Natural killer cell treated with Interleukin-12 subunit alpha and Interleukin-12 subunit beta and Interleukin-15 and Interleukin-18, amount 100 ng/mL, for 72 hours (primary cell): ENCODE measurements around the gene RTKN2. TPM values are rescaled to one million over a fixed set of nuclear protein-coding genes. Genes with fewer than 3 reads are reported as not detected.

ENCODE experiments used
- ATAC-seq, 2 donors: fragments of 150-1000 bp; cut with Tn5 transposase in 1 of 2; sonication (Bioruptor Pico), chemical (Tn5 transposase) in 1 of 2; 2 replicates each; pipeline ENCODE4 v1.10.0; 2021
- DNase-seq: peaks from one replicate; pipeline ENCODE4 v3.0.0; 2022; ENCODE audit warnings: low spot score
- H3K27ac Mint-ChIP-seq, 2 donors: 1 replicate in 1 of 2; 2 replicates in 1 of 2; pipeline ENCODE4 v1.8.0; 2022; ENCODE audit warnings: mixed read lengths in 2 of 2, mild to moderate bottlenecking in 1 of 2, moderate library complexity in 1 of 2
- H3K27me3 Mint-ChIP-seq, 2 donors: 1 replicate in 1 of 2; 2 replicates in 1 of 2; pipeline ENCODE4 v1.8.0; 2022; ENCODE audit warnings: mixed read lengths in 2 of 2
- H3K36me3 Mint-ChIP-seq: one replicate; pipeline ENCODE4 v1.8.0; 2022; ENCODE audit warnings: mixed read lengths
- H3K4me1 Mint-ChIP-seq, 2 donors: 1 replicate in 1 of 2; 2 replicates in 1 of 2; pipeline ENCODE4 v1.8.0; 2022; ENCODE audit warnings: low read depth in 2 of 2, mixed read lengths in 2 of 2, mild to moderate bottlenecking in 1 of 2
- H3K4me3 Mint-ChIP-seq: one replicate; pipeline ENCODE4 v1.8.0; 2022; ENCODE audit warnings: mixed read lengths
- H3K9me3 Mint-ChIP-seq: 2 replicates; pipeline ENCODE4 v1.8.0; 2022; ENCODE audit warnings: mixed read lengths
- total RNA-seq, 2 donors: library from RNA; stranded (reverse); gene quantifications; one replicate each; pipeline ENCODE4 v1.2.3, GENCODE V29; 2022

The RTKN2 gene
- total RNA-seq, 2 donors from 2014 or later: 0.98 to 1.2 TPM

- Mint-ChIP-seq H3K27me3 (no peaks in the 10 kb centered on the region), H3K36me3 (no peaks in the 10 kb centered on the region), H3K4me3 (no peak overlapping the region), H3K4me1 (no peaks in the 10 kb centered on the region), H3K27ac (no peak overlapping the region), H3K9me3 (no peaks in the 10 kb centered on the region)
- ATAC-seq (no peak), DNase-seq (no peak)
Observed at GRCh38 chr10:62277971-62278370, 9.3 kb upstream of the RTKN2 start.

GRCh38 chr10:62270020-62270419, 1.4 kb upstream of the RTKN2 start:
- no peak for DNase-seq
- peaks cover 8 to 14% of the 10 kb centered on the region in 2 donors for H3K4me1 Mint-ChIP-seq
- peak overlapping the region; percentile 77 for H3K4me3 Mint-ChIP-seq
- H3K27me3 Mint-ChIP-seq: peaks cover 2 to 17% of the 10 kb centered on the region in 2 donors
- H3K27ac Mint-ChIP-seq: no peak overlapping the region
- no peaks in the 10 kb centered on the region for H3K36me3 Mint-ChIP-seq
- no peaks in the 10 kb centered on the region for H3K9me3 Mint-ChIP-seq
- no peak for ATAC-seq

- ATAC-seq (no peak), DNase-seq (no peak)
- Mint-ChIP-seq H3K4me3 (peak overlapping the region; percentile 77), H3K27ac (no peak overlapping the region), H3K27me3 (peaks cover 2 to 17% of the 10 kb centered on the region in 2 donors), H3K9me3 (no peaks in the 10 kb centered on the region), H3K36me3 (no peaks in the 10 kb centered on the region), H3K4me1 (peaks cover 14 to 18% of the 10 kb centered on the region in 2 donors)
Observed at GRCh38 chr10:62268027-62268398, 631 bp downstream of the RTKN2 start.

- Mint-ChIP-seq H3K27ac (no peak overlapping the region), H3K9me3 (no peaks in the 10 kb centered on the region), H3K27me3 (peaks cover 2 to 17% of the 10 kb centered on the region in 2 donors), H3K36me3 (no peaks in the 10 kb centered on the region), H3K4me1 (peaks cover 14 to 18% of the 10 kb centered on the region in 2 donors), H3K4me3 (no peak overlapping the region)
- no peak for DNase-seq
- ATAC-seq: no peak
Observed at GRCh38 chr10:62266611-62267010, 2.0 kb downstream of the RTKN2 start.

GRCh38 chr10:62266147-62266546, 2.5 kb downstream of the RTKN2 start:
- Mint-ChIP-seq H3K4me1 (peaks cover 14 to 18% of the 10 kb centered on the region in 2 donors), H3K27ac (no peak overlapping the region), H3K36me3 (no peaks in the 10 kb centered on the region), H3K9me3 (no peaks in the 10 kb centered on the region), H3K4me3 (no peak overlapping the region), H3K27me3 (peaks cover 2 to 17% of the 10 kb centered on the region in 2 donors)
- DNase-seq: no peak
- ATAC-seq: no peak

GRCh38 chr10:62264702-62265436, 3.8 kb downstream of the RTKN2 start:
- ATAC-seq (peak; percentile 46 to 49), DNase-seq (no peak)
- H3K4me1 Mint-ChIP-seq: peaks cover 11 to 15% of the 10 kb centered on the region in 2 donors
- no peaks in the 10 kb centered on the region for H3K36me3 Mint-ChIP-seq
- H3K4me3 Mint-ChIP-seq: no peak overlapping the region
- H3K27me3 Mint-ChIP-seq: peaks cover under 1 to 12% of the 10 kb centered on the region in 2 donors
- H3K9me3 Mint-ChIP-seq: no peaks in the 10 kb centered on the region
- H3K27ac Mint-ChIP-seq: no peak overlapping the region

GRCh38 chr10:62264126-62264525, 4.5 kb downstream of the RTKN2 start:
- ATAC-seq (no peak), DNase-seq (no peak)
- peaks cover 8% of the 10 kb centered on the region in 2 donors for H3K4me1 Mint-ChIP-seq
- no peak overlapping the region for H3K4me3 Mint-ChIP-seq
- H3K36me3 Mint-ChIP-seq: no peaks in the 10 kb centered on the region
- no peak overlapping the region for H3K27ac Mint-ChIP-seq
- H3K9me3 Mint-ChIP-seq: no peaks in the 10 kb centered on the region
- peaks cover 0 to 7% of the 10 kb centered on the region in 2 donors for H3K27me3 Mint-ChIP-seq

GRCh38 chr10:62261666-62262065, 7.0 kb downstream of the RTKN2 start:
- ATAC-seq: no peak
- Mint-ChIP-seq H3K36me3 (no peaks in the 10 kb centered on the region), H3K4me1 (peaks cover 5% of the 10 kb centered on the region in 2 donors)

GRCh38 chr10:62259998-62260397, 8.6 kb downstream of the RTKN2 start:
- no peaks in the 10 kb centered on the region for H3K27me3 Mint-ChIP-seq
- DNase-seq (no peak), ATAC-seq (no peak)
- H3K4me3 Mint-ChIP-seq: no peak overlapping the region
- no peaks in the 10 kb centered on the region for H3K36me3 Mint-ChIP-seq
- peaks cover 4 to 5% of the 10 kb centered on the region in 2 donors for H3K4me1 Mint-ChIP-seq
- no peak overlapping the region for H3K27ac Mint-ChIP-seq
- H3K9me3 Mint-ChIP-seq: no peaks in the 10 kb centered on the region

More at GRCh38 chr10:62261666-62262065, 7.0 kb downstream of the RTKN2 start:
- Mint-ChIP-seq H3K9me3 (no peaks in the 10 kb centered on the region), H3K27me3 (no peaks in the 10 kb centered on the region), H3K27ac (no peak overlapping the region), H3K4me3 (no peak overlapping the region)
- no peak for DNase-seq

- ATAC-seq (no peak), DNase-seq (no peak)
- no peak overlapping the region for H3K4me3 Mint-ChIP-seq
- no peaks in the 10 kb centered on the region for H3K36me3 Mint-ChIP-seq
- peak overlapping the region in 1 of 2 donors; percentile 16 for H3K27ac Mint-ChIP-seq
- H3K27me3 Mint-ChIP-seq: no peaks in the 10 kb centered on the region
- H3K9me3 Mint-ChIP-seq: no peaks in the 10 kb centered on the region
- no peaks in the 10 kb centered on the region for H3K4me1 Mint-ChIP-seq
Observed at GRCh38 chr10:62259456-62259855, 9.2 kb downstream of the RTKN2 start.

- H3K9me3 Mint-ChIP-seq: no peaks in the 10 kb centered on the region
- H3K4me1 Mint-ChIP-seq: peaks cover 0 to 2% of the 10 kb centered on the region in 2 donors
- H3K27me3 Mint-ChIP-seq: no peaks in the 10 kb centered on the region
- H3K27ac Mint-ChIP-seq: peak overlapping the region in 1 of 2 donors; percentile 16
- ATAC-seq: no peak
- no peak for DNase-seq
- H3K4me3 Mint-ChIP-seq: no peak overlapping the region
- H3K36me3 Mint-ChIP-seq: no peaks in the 10 kb centered on the region
Observed at GRCh38 chr10:62258926-62259325, 9.7 kb downstream of the RTKN2 start.

GRCh38 chr10:62253704-62254103, 14.9 kb downstream of the RTKN2 start:
- no peak overlapping the region for H3K4me3 Mint-ChIP-seq
- H3K27ac Mint-ChIP-seq: no peak overlapping the region
- DNase-seq (no peak), ATAC-seq (no peak)
- no peaks in the 10 kb centered on the region for H3K9me3 Mint-ChIP-seq
- H3K4me1 Mint-ChIP-seq: peaks cover 14 to 23% of the 10 kb centered on the region in 2 donors
- no peaks in the 10 kb centered on the region for H3K27me3 Mint-ChIP-seq
- no peaks in the 10 kb centered on the region for H3K36me3 Mint-ChIP-seq

- no peak overlapping the region for H3K4me3 Mint-ChIP-seq
- no peaks in the 10 kb centered on the region for H3K36me3 Mint-ChIP-seq
- DNase-seq: no peak
- H3K9me3 Mint-ChIP-seq: no peaks in the 10 kb centered on the region
- H3K4me1 Mint-ChIP-seq: peaks cover 14 to 23% of the 10 kb centered on the region in 2 donors
- no peaks in the 10 kb centered on the region for H3K27me3 Mint-ChIP-seq
- H3K27ac Mint-ChIP-seq: peak overlapping the region in 1 of 2 donors; percentile 50
- no peak for ATAC-seq
Observed at GRCh38 chr10:62252051-62252450, 16.6 kb downstream of the RTKN2 start.

- H3K27ac Mint-ChIP-seq: peak overlapping the region; percentile 32 to 50
- ATAC-seq (peak; percentile 62 to 68), DNase-seq (no peak)
- H3K27me3 Mint-ChIP-seq: no peaks in the 10 kb centered on the region
- peaks cover 14 to 23% of the 10 kb centered on the region in 2 donors for H3K4me1 Mint-ChIP-seq
- H3K9me3 Mint-ChIP-seq: no peaks in the 10 kb centered on the region
- no peaks in the 10 kb centered on the region for H3K36me3 Mint-ChIP-seq
- no peak overlapping the region for H3K4me3 Mint-ChIP-seq
Observed at GRCh38 chr10:62250594-62251198, 17.9 kb downstream of the RTKN2 start.
